IPS-NIHi11 (cell line): ENCODE results near the gene KCTD1.
"Not testable (repeated sequence)": the region's sequence is repeated elsewhere in the genome, so short reads cannot be mapped to it uniquely, and the experiment has no call there.

Experiments used
- DNase-seq: peaks from one replicate; pipeline ENCODE4 v3.0.0; 2012; ENCODE audit warnings: mixed read lengths, low spot score

Gene KCTD1

DNA sequence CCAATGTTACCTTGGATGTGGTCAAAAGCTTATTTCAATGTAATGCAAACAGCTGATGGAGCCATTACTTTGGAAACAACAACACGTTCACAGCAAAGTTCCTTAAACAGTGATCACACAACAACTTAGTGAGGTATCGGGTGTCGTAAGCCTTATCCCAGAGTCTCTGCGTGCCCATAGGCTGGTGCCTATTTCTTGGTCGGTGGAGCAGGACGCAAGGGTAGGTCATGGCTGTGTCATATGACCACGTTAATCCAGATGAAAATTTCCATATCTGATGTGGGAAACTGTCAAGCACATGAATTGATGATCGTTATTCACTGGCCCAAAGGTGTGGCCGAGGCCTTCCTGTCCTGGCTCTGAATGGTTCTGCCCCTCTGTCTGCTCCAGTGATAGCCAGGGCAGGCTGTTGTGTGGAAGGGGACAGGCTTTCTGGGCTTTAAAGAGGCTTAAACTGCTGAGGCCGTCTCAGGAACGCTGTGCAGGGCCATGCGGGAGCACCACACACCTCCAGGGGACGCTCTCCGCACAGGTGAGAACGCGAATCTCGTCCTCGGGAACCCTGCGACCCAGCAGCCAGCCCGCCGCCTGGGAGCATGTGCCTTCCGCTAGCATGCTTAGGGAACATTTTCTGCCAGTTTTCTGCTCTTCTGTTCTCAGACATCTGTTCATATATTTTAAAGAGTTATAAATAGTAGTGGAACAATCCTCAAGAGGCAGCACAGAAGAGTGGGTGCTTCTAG is 90.6 kb downstream of the KCTD1 start:
- peak; percentile 72 for DNase-seq

GRCh38 chr18:26457195-26457594 is 91.2 kb downstream of the KCTD1 start:
- DNase-seq, result no peak

- DNase-seq, result no peak
Observed at GRCh38 chr18:26456070-26456491, 92.3 kb downstream of the KCTD1 start.

GRCh38 chr18:26455639-26456038 is 92.7 kb downstream of the KCTD1 start:
- no peak for DNase-seq

DNA sequence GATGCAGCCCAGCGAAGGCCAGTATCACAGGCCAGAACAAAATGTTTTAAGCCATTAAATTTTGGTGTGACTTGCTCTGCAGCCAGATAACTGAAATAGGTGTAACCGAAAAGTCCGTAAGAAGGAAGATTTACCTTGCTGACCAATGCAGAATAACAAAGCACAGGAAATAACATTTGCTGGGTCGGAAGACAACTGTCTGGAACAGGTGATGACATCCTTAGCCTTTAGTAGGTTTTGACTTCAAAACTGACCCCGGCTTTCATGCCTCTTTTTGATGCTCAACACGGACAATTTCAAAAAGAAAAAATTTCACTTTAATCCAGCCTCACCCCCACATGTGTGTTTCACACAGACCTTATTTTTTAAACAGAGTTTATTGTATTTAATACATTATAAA is 93.7 kb downstream of the KCTD1 start:
- no peak for DNase-seq

- no peak for DNase-seq
Observed at GRCh38 chr18:26454192-26454591, 94.2 kb downstream of the KCTD1 start.

DNA sequence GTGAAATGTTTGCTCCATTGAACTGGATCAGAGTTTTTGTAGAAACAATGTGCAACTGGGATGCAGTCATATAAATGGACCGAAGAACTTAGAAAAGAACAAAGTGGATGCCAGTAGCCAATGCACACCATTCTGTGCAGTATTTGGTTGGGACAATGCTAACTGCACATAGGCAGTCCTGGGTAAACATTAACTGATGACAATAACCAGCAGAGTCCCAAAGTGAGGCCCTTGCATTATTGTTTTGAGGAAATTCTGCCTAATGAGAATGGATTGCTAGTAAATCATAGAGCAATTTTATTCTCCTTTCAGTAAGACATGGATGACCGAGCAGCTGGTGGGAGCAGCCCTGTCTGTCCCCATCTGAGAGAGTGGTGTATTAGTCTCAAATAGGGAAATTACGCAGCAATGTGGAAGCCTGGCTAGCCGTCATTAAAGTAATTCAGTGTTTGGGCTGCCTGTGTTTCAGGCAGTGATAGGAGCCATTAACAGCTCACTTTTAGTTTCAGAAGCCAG is 94.9 kb downstream of the KCTD1 start:
- DNase-seq, result no peak

- no peak for DNase-seq
Observed at GRCh38 chr18:26450989-26451682, 97.2 kb downstream of the KCTD1 start.

DNA sequence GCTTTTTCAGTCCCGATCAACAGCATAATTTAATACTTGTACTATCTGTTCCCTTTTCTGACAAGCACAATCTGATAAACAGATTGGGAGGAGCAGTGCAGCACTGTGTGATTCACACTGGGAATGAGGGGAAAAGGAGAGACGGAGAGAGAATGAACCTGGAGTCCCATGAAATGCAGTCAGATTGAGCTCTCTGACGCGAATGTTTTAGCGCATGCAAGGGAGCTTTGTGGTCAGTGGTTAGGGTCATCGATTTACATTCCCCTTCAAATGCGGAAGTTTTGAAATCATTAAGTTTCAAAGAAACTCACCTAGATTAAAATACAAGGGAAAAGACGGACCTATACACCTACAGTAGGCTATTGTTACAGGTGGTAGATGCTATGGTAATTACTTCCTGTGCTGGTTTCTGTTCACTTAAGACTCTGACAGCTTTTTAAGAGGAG is 99.6 kb downstream of the KCTD1 start:
- DNase-seq, result no peak

- no peak for DNase-seq
Observed at GRCh38 chr18:26443853-26444252, 104.5 kb downstream of the KCTD1 start.

- no peak for DNase-seq
Observed at GRCh38 chr18:26442126-26442525, 106.2 kb downstream of the KCTD1 start.

- no peak for DNase-seq
Observed at GRCh38 chr18:26440644-26441043, 107.7 kb downstream of the KCTD1 start.

GRCh38 chr18:26439537-26439936 is 108.8 kb downstream of the KCTD1 start:
- DNase-seq, result no peak

GRCh38 chr18:26438980-26439379 is 109.4 kb downstream of the KCTD1 start:
- no peak for DNase-seq

- not testable (repeated sequence) for DNase-seq
Observed at GRCh38 chr18:26437634-26438033, 110.7 kb downstream of the KCTD1 start.

- no peak for DNase-seq
Observed at GRCh38 chr18:26436176-26437051, 111.9 kb downstream of the KCTD1 start.

DNA sequence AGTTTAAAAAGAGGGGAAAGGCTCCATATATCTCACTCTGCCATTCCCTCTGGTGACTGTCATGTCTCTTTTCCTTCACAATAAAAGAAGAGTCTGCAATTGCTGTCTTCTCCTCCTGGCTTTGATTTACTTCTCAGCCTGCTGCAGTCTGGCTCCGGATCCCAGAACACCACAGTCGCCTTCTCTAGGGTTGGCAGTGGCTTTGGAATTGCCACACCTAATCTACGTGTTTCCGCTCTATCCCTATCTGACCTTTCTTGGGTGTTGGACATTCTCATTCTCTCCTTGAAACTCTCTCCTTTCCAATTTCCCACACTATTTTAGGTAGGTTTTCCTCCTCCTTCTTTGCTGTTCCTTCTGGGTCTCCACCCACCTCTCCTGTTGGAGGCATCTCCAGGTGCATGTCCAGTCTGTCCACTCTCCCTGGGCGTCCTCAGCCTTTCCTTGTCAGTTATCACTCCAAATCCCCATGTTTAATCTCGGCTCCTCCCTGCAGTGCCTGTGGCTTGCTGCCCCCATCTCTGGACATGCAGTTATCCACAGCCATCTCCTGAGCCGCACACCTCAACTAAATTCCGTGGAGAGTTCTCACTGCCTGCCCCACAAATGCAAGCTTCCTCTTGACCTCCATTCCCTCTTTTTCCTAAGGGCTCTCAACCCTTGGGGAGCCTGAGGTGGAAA is 112.8 kb downstream of the KCTD1 start:
- DNase-seq, result no peak

DNA sequence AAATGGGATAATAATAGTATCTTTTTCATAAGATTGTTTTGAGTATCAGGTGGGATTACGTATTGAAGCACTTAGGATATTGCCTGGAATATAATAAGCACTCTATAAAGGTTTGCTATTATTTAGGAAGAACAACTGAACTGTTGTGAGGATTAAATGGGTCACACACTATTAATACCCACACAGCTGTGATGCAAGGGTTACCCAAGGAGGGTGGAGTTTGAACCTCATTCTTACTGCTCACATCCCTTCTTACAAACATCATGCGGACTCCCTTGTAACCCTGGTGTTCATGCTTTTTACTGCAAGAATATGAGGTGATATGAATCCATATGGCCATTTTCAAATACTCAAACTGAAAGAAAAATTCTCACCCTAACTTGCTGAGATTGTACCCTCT is 113.5 kb downstream of the KCTD1 start:
- DNase-seq, result no peak

DNA sequence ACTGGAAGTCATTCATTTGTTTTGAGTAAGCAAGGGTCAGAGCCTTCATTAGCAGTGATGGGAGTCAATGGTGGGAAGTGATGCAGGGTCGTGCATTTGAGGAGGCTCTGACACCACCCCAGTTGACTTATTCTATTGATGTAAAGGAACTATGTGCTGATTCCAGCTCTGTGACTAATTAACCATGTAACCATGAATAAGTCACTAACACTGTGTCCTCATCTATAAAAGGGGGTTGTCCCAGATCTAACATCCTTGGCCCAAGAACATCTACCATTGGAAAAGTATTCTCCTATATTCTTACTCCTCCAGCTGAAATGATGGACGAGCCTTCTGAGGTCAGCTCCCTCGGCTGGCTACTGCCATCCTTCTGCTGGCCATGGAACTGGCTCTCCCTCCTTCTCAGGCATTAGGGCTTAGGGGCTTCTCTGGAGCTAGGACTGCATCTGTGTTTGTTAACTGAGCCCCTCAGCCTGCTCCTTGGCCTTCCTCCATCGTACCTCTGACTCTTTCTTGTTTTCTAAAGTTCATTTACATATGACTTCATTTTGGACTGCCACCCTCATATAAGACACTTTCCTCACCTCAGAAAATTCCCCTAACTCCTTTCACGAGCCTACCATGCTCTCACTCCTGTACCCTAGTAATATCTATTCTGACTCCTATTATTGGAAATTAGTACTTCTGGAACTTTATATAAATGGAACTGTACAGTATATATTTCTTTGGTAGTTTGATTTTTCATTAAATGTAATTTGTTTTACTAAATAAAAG is 115.5 kb downstream of the KCTD1 start:
- DNase-seq, result no peak

DNA sequence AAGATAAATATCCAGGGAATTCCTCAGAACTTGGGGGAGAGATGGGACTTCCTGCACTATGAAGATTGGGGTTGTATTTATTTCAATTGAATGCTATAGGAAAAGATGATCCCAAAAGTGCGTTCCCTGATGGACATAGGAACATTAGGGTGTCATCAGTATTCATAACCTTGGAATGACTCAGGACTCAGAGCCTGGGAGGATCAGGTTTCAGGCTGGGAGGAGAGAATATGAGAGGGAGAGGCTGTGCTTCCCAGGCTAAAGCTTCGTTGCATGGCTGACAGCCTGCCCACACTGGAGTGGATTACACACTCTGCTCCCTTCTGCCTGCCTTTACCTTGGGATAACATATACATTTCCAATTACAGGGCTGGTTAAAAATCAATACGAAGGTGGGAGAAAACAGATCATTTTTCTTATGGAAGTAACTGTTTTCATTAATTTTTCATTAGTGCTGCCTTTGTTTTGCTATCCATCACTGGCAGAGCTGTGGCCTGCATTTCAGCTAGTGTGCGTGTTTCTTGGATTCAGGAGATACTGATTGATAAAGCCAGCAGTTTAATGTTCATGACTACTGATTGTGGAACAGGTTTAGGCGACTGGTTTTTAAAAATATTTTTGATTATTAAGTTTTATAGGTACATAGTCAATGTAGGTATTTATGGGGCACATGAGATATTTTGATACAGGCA is 118.7 kb downstream of the KCTD1 start:
- peak; percentile 65 for DNase-seq
